ENCODE data around the gene FMO3. TPM values are rescaled to one million over a fixed set of nuclear protein-coding genes. Genes with fewer than 3 reads are reported as not detected.

The FMO3 gene
- total RNA-seq, 4 donors from 2014 or later: 2.9 to 6.3 (median 5.8) TPM

GRCh38 chr1:171081763-171082201, 8.9 kb upstream of the FMO3 start:
- H3K27me3 ChIP-seq: no peaks in the 10 kb centered on the region
- peaks cover 9 to 14% (median 11%) of the 10 kb centered on the region in 4 donors for H3K4me1 ChIP-seq
- intact Hi-C loops (cut with DNase I): loop anchor here (2.0 to 10.0 kb wide), 3 partner anchors 106 to 233 kb away; partner anchors contain the start of genes FMO2 and FMO4
- no peaks in the 10 kb centered on the region for H3K36me3 ChIP-seq
- H3K27ac ChIP-seq (replicated peaks in 1 of 4): peak overlapping the region; percentile 40 to 63 (median 46)
- H3K9me3 ChIP-seq: no peaks in the 10 kb centered on the region
- TF ChIP-seq CTCF (IDR thresholded peaks at IDR 0.05) (no peak), POLR2A (IDR thresholded peaks at IDR 0.05; ENCODE audit: low read depth) (no peak), POLR2AphosphoS5 (IDR thresholded peaks at IDR 0.05) (no peak), EP300 (IDR thresholded peaks at IDR 0.05) (no peak)
- H3K4me3 ChIP-seq: no peak overlapping the region
- DNase-seq (ENCODE audit: extremely low spot score): no peak
- 48% methylated on average over 7 of the region's 7 CpGs for WGBS

GRCh38 chr1:171082606-171083005, 8.1 kb upstream of the FMO3 start:
- intact Hi-C loops (cut with DNase I): loop anchor here (5.0 to 10.0 kb wide), 2 partner anchors 105 to 232 kb away; partner anchors contain the start of genes FMO2 and FMO4
- WGBS: 78% methylated on average over 1 of the region's 1 CpG
- peaks cover 9 to 14% (median 11%) of the 10 kb centered on the region in 4 donors for H3K4me1 ChIP-seq

GRCh38 chr1:171083222-171083621, 7.5 kb upstream of the FMO3 start:
- intact Hi-C loops (cut with DNase I): loop anchor here (5.0 to 10.0 kb wide), 2 partner anchors 104 to 232 kb away; partner anchors contain the start of genes FMO2 and FMO4
- no peaks in the 10 kb centered on the region for H3K27me3 ChIP-seq
- H3K36me3 ChIP-seq: no peaks in the 10 kb centered on the region
- no peak overlapping the region for H3K27ac ChIP-seq (replicated peaks in 1 of 4)
- H3K4me1 ChIP-seq: peaks cover 9 to 14% (median 11%) of the 10 kb centered on the region in 4 donors
- no peaks in the 10 kb centered on the region for H3K9me3 ChIP-seq
- DNase-seq (ENCODE audit: extremely low spot score): no peak
- TF ChIP-seq POLR2A (IDR thresholded peaks at IDR 0.05; ENCODE audit: low read depth) (no peak), CTCF (IDR thresholded peaks at IDR 0.05) (no peak), POLR2AphosphoS5 (IDR thresholded peaks at IDR 0.05) (no peak), EP300 (IDR thresholded peaks at IDR 0.05) (no peak)
- H3K4me3 ChIP-seq: no peak overlapping the region
- WGBS: 86% methylated on average over 5 of the region's 5 CpGs

More at GRCh38 chr1:171082606-171083005, 8.1 kb upstream of the FMO3 start:
- Histone ChIP-seq H3K27ac (replicated peaks in 1 of 4) (peak overlapping the region in 1 of 4 donors; percentile 40), H3K36me3 (no peaks in the 10 kb centered on the region), H3K27me3 (no peaks in the 10 kb centered on the region), H3K4me3 (no peak overlapping the region), H3K9me3 (no peaks in the 10 kb centered on the region)
- no peak for DNase-seq (ENCODE audit: extremely low spot score)
- TF ChIP-seq EP300 (IDR thresholded peaks at IDR 0.05) (no peak), POLR2AphosphoS5 (IDR thresholded peaks at IDR 0.05) (no peak), POLR2A (IDR thresholded peaks at IDR 0.05; ENCODE audit: low read depth) (no peak), CTCF (IDR thresholded peaks at IDR 0.05) (no peak)

GRCh38 chr1:171084091-171084490, 6.6 kb upstream of the FMO3 start:
- Histone ChIP-seq H3K9me3 (no peaks in the 10 kb centered on the region), H3K4me3 (no peak overlapping the region), H3K27ac (replicated peaks in 1 of 4) (no peak overlapping the region), H3K4me1 (peaks cover 9 to 14% (median 11%) of the 10 kb centered on the region in 4 donors), H3K36me3 (no peaks in the 10 kb centered on the region), H3K27me3 (no peaks in the 10 kb centered on the region)
- no peak for DNase-seq (ENCODE audit: extremely low spot score)
- intact Hi-C loops (cut with DNase I): loop anchor here (5.0 to 10.0 kb wide), 2 partner anchors 103 to 231 kb away; partner anchors contain the start of genes FMO2 and FMO4
- TF ChIP-seq CTCF (IDR thresholded peaks at IDR 0.05): no peak
- TF ChIP-seq POLR2A (IDR thresholded peaks at IDR 0.05; ENCODE audit: low read depth): no peak
- no peak for TF ChIP-seq EP300 (IDR thresholded peaks at IDR 0.05)
- no peak for TF ChIP-seq POLR2AphosphoS5 (IDR thresholded peaks at IDR 0.05)
